DLD1 (cell line): Measurements from ENCODE around the gene CBX5.
"Not testable (repeated sequence)": the region's sequence is repeated elsewhere in the genome, so short reads cannot be mapped to it uniquely, and the experiment has no call there.

ENCODE experiments used
- in situ Hi-C: cut with HindIII; loops from 2 replicates; pipeline ENCODE4 v1.10.0; 2017; ENCODE audit warnings: low sequenced_read_pairs

Gene CBX5

GRCh38 chr12:54279632-54280467 is at the start of gene CBX5:
CBX5 (minus strand) TSS chr12:54280122; CDS start chr12:54257650, 22,472 bp downstream.
- in situ Hi-C loops, result no loop called here

- in situ Hi-C loops, result no loop called here
These were observed 48.8 kb upstream of the CBX5 start for GRCh38 chr12:54328595-54329337.

- in situ Hi-C loops, result not testable (repeated sequence)
These were observed 45.7 kb upstream of the CBX5 start for GRCh38 chr12:54325442-54326109.

GRCh38 chr12:54324617-54325441 is 44.9 kb upstream of the CBX5 start, which contains the start of gene COPZ1:
COPZ1 (plus strand) TSS chr12:54325131; CDS start chr12:54325164, 33 bp downstream.
- in situ Hi-C loops, result no loop called here

- in situ Hi-C loops, result no loop called here
These were observed 41.4 kb upstream of the CBX5 start for GRCh38 chr12:54321363-54321762.

- in situ Hi-C loops, result not testable (repeated sequence)
These were observed 32.4 kb upstream of the CBX5 start for GRCh38 chr12:54312309-54312708.

GRCh38 chr12:54311051-54311450 is 31.1 kb upstream of the CBX5 start:
- in situ Hi-C loops, result no loop called here

- in situ Hi-C loops, result no loop called here
These were observed 27.2 kb upstream of the CBX5 start for GRCh38 chr12:54306925-54307741.

- in situ Hi-C loops, result no loop called here
These were observed 24.4 kb upstream of the CBX5 start for GRCh38 chr12:54304187-54304810.

- in situ Hi-C loops, result no loop called here
These were observed 23.7 kb upstream of the CBX5 start for GRCh38 chr12:54303640-54304039.

GRCh38 chr12:54301428-54302048 is 21.6 kb upstream of the CBX5 start:
- in situ Hi-C loops, result no loop called here

GRCh38 chr12:54300732-54301427 is 21.0 kb upstream of the CBX5 start, which contains the start of gene NFE2:
NFE2 (minus strand) TSS chr12:54301015; CDS start chr12:54295248, 5,767 bp downstream.
- in situ Hi-C loops, result no loop called here

- in situ Hi-C loops, result no loop called here
These were observed 20.4 kb upstream of the CBX5 start for GRCh38 chr12:54300225-54300731.

GRCh38 chr12:54299515-54300224 is 19.7 kb upstream of the CBX5 start:
- in situ Hi-C loops, result no loop called here

GRCh38 chr12:54298904-54299303 is 19.0 kb upstream of the CBX5 start:
- in situ Hi-C loops, result no loop called here

GRCh38 chr12:54296393-54297099 is 16.6 kb upstream of the CBX5 start:
- in situ Hi-C loops, result no loop called here
